Measurements from ENCODE around the gene OR5H1.

Gene OR5H1

GRCh38 chr3:98172621-98173020 lies 42.1 kb downstream of the OR5H1 start:
- TF ChIP-seq CTCF (IDR thresholded peaks at IDR 0.05): no peak

- TF ChIP-seq CTCF (IDR thresholded peaks at IDR 0.05): no peak
Observed at GRCh38 chr3:98180319-98180890, 49.9 kb downstream of the OR5H1 start.

- TF ChIP-seq CTCF (IDR thresholded peaks at IDR 0.05): no peak
Observed at GRCh38 chr3:98182196-98182595, 51.7 kb downstream of the OR5H1 start.

GRCh38 chr3:98185180-98185579 lies 54.7 kb downstream of the OR5H1 start:
- TF ChIP-seq CTCF (IDR thresholded peaks at IDR 0.05): peak; percentile 50

Measured in LNCAP (cell line).